Activated T-cell treated with anti-CD3 and anti-CD28 coated beads, Interleukin-2, amount 50 U/mL, for 72 hours (primary cell): ENCODE data around the gene PIR. TPM values are rescaled to one million over a fixed set of nuclear protein-coding genes. Genes with fewer than 3 reads are reported as not detected.

Experiments used
- ATAC-seq, 2 donors: fragments of 150-1000 bp; cut with Tn5 transposase; replicated peaks in 1 of 2; 2 replicates each; pipeline ENCODE4 v1.10.0; 2021; ENCODE audit warnings: moderate library complexity in 2 of 2, mild to moderate bottlenecking in 1 of 2
- DNase-seq, 2 donors: peaks; one replicate each; pipeline ENCODE4 v3.0.0; 2021 to 2022; ENCODE audit warnings: mixed read lengths in 1 of 2
- H3K27ac Mint-ChIP-seq: one replicate; pipeline ENCODE4 v1.8.0; 2022; ENCODE audit warnings: mild to moderate bottlenecking, moderate library complexity, mixed read lengths
- H3K27me3 Mint-ChIP-seq: one replicate; pipeline ENCODE4 v1.8.0; 2022; ENCODE audit warnings: low read depth, mixed read lengths
- H3K36me3 Mint-ChIP-seq, 2 donors: one replicate each; pipeline ENCODE4 v1.8.0; 2022; ENCODE audit warnings: mixed read lengths in 2 of 2, mild to moderate bottlenecking in 1 of 2; ENCODE audit not compliant: insufficient read depth in 2 of 2
- H3K4me1 Mint-ChIP-seq: one replicate; pipeline ENCODE4 v1.8.0; 2022; ENCODE audit warnings: low read depth, mixed read lengths
- H3K4me3 Mint-ChIP-seq, 2 donors: one replicate each; pipeline ENCODE4 v1.8.0; 2022; ENCODE audit warnings: mild to moderate bottlenecking in 2 of 2, mixed read lengths in 2 of 2, moderate library complexity in 2 of 2
- H3K9me3 Mint-ChIP-seq, 2 donors: one replicate each; pipeline ENCODE4 v1.8.0; 2022; ENCODE audit warnings: mixed read lengths in 2 of 2
- total RNA-seq, 2 donors: library from RNA; stranded (reverse); gene quantifications; one replicate each; pipeline ENCODE4 v1.2.3, GENCODE V29; 2022

PIR gene
- total RNA-seq, 2 donors from 2014 or later = 0.46 to 0.86 TPM

DNA sequence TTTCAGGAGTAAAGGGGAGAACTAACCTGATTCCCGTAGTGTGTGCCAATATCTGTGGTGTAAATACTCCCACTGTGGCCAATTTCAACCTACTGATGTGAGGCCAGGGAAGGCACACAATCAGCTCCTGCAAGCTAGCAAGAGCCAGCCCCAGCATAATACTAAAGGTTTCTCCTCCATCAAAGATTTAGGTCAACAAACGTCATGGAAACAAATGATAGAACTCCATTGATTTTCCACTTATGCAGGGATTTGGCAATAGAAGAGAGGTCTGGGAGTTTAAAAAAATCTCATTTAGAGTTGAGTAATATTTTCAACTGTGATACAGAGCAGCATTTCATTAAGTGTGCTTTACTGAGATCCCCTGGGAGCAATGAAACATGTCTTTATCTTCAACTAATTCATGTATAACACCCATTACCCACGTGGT is 93.2 kb downstream of the PIR start:
- ATAC-seq (no peak), DNase-seq (no peak)
- Mint-ChIP-seq H3K4me1 (no peaks in the 10 kb centered on the region), H3K27me3 (peaks cover 33% of the 10 kb centered on the region), H3K9me3 (no peaks in the 10 kb centered on the region), H3K4me3 (no peak overlapping the region), H3K36me3 (no peaks in the 10 kb centered on the region), H3K27ac (no peak overlapping the region)

DNA sequence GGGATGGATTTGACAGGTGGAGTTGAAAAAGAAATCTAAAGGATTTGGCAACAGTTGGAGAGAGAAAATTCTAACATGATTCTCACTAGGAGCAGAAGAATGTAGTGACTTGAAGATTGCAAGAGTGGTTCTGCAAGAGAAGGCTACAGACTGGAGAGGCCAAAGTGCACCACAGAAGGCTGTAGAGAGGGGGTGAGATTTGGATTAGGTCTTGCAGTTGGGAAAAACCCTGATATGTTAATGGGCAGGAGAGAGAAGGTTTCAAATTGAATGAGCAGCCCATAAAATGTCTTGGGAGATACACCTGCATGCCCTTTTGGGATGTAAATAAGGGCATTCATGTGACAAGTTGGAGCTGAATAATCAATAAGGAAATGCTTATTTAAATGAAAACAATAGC is 94.3 kb downstream of the PIR start:
- H3K4me1 Mint-ChIP-seq = no peaks in the 10 kb centered on the region
- H3K27ac Mint-ChIP-seq = no peak overlapping the region
- H3K36me3 Mint-ChIP-seq = no peaks in the 10 kb centered on the region
- DNase-seq (no peak), ATAC-seq (no peak)
- peaks cover 24% of the 10 kb centered on the region for H3K27me3 Mint-ChIP-seq
- no peaks in the 10 kb centered on the region for H3K9me3 Mint-ChIP-seq
- H3K4me3 Mint-ChIP-seq = no peak overlapping the region

DNA sequence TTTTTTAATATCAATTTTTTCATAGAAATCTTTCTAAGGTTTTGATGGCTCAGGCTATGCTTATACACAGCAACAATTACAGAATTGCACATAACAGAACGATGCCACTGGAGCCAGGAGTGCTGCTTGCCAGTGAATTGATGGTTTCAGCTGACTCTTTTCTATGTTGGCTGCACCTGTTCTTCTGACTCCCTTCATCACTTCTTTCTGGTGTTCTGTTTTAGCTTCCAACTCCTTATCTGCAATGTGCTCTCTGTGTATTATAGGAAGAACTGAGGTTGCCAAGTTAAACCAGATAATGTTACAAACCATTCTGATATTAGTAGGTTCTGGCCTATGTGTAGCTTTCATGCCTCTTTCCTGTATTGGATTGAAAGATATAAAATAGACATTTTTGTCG is 97.3 kb downstream of the PIR start:
- peaks cover 31% of the 10 kb centered on the region for H3K27me3 Mint-ChIP-seq
- no peak for ATAC-seq
- H3K36me3 Mint-ChIP-seq = no peaks in the 10 kb centered on the region
- no peaks in the 10 kb centered on the region for H3K9me3 Mint-ChIP-seq
- H3K27ac Mint-ChIP-seq = no peak overlapping the region
- H3K4me3 Mint-ChIP-seq = no peak overlapping the region
- H3K4me1 Mint-ChIP-seq = no peaks in the 10 kb centered on the region
- no peak for DNase-seq

DNA sequence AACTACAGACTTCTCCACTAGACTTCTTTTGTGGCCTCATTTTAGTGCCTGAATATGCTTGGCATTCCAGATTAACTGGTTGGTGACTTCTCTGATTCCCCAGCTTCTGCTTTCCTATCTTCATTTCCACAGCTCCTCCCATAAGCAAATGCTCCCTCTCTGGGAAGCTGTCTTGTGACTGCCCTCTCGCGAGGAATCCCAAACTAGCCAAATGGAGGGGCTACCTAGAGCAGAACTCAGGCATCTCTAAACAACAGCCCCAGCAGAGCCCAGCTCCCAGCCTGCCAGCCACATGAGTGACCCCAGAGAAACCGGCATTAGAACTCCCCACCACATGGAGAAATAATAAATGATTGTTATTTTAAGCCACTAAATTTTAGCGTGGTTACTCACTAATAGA is 101.3 kb downstream of the PIR start:
- DNase-seq (no peak), ATAC-seq (no peak)
- Mint-ChIP-seq H3K27me3 (peaks cover 26% of the 10 kb centered on the region), H3K27ac (no peak overlapping the region), H3K4me1 (no peaks in the 10 kb centered on the region), H3K4me3 (no peak overlapping the region), H3K9me3 (no peaks in the 10 kb centered on the region), H3K36me3 (no peaks in the 10 kb centered on the region)

DNA sequence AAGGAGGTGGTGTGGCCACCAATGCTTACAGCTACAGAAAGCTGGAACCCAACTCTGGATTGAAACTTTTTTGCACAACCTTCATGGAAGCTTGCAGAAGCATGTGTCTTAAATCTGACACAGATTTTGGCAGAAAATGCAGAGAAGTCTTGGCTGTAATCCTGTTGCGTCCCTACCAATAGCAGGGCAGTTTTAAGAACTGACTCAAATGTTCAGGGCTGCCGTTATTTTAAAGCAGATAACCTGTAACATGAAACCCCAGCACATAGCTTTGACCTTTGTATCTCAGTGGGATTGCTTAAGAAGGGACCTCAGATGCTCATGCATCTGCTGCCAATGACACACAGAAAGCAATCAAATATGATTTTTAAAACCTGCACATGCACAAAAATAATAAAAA is 108.8 kb downstream of the PIR start, which contains the start of gene VEGFD:
Gene VEGFD, minus strand, starts transcription at position 110 of the 400 bp plus-strand sequence. CDS start 467 bp downstream, outside the sequence.
- ATAC-seq = no peak
- Mint-ChIP-seq H3K9me3 (no peaks in the 10 kb centered on the region), H3K36me3 (no peaks in the 10 kb centered on the region), H3K27me3 (peaks cover 44% of the 10 kb centered on the region), H3K27ac (no peak within 1 kb of the TSS), H3K4me1 (no peaks in the 10 kb centered on the region), H3K4me3 (no peak within 1 kb of the TSS)
- DNase-seq = no peak

DNA sequence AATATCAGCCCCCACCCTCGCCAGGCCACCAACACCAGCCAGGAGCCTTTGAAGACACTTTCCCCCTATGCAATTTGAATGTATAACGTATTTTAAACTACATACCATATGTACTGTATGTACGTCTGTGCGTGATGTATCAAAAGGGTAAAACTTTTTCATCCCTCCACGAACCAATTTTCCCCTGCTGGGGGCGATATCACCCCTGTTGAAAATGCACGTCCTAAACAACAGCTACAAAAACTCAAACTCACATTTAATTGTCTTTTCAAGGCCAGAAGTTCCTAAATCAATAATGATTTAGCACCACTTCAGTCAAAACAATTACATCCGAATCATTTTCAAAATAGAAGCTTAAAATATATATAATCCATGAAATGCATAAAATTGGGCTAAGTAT is 110.3 kb downstream of the PIR start:
- no peak overlapping the region for H3K4me3 Mint-ChIP-seq
- no peak overlapping the region for H3K27ac Mint-ChIP-seq
- no peak for DNase-seq
- no peaks in the 10 kb centered on the region for H3K4me1 Mint-ChIP-seq
- ATAC-seq = no peak
- no peaks in the 10 kb centered on the region for H3K9me3 Mint-ChIP-seq
- H3K36me3 Mint-ChIP-seq = no peaks in the 10 kb centered on the region
- peaks cover 42% of the 10 kb centered on the region for H3K27me3 Mint-ChIP-seq

DNA sequence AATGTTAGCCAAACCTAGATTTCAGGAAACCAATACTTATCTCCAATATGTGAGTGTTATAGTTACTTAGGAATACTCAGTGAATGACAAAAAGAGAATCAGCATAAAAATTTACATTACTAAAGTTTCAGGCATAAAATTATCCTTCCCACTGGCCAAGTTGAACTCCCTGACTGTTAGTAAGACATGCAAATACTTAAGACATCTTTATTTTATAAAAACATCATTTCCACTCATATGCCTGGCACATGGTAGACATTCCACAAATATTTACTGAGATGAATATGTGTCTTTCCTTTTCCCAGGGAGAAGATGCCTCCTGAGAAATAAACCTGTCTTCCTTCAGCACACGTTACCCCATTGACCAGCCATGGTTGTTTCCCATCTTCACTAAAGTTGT is 116.2 kb downstream of the PIR start:
- DNase-seq = no peak
- H3K36me3 Mint-ChIP-seq = no peaks in the 10 kb centered on the region
- ATAC-seq = no peak
- H3K27ac Mint-ChIP-seq = no peak overlapping the region
- H3K4me1 Mint-ChIP-seq = no peaks in the 10 kb centered on the region
- H3K4me3 Mint-ChIP-seq = no peak overlapping the region
- H3K27me3 Mint-ChIP-seq = peaks cover 35% of the 10 kb centered on the region
- H3K9me3 Mint-ChIP-seq = no peaks in the 10 kb centered on the region

DNA sequence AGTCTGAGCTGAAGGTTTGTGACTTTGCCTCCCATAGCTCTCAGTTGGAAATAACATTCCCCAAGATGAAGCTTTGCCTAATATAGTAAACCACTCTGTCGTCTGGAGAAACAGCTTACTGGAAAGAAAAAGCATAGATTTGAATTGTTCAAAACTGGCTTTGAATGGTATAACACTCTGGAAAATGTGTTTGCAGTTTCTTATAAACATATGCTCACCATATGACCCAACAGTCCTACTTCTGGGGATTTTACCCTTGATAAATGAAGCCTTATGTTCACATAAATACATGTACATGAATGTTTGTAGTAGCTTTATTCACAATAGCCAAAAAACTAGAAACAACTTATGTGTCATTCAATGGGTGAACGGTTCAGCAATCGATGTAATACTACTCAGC is 119.2 kb downstream of the PIR start:
- DNase-seq = no peak
- no peaks in the 10 kb centered on the region for H3K36me3 Mint-ChIP-seq
- H3K4me1 Mint-ChIP-seq = no peaks in the 10 kb centered on the region
- no peak overlapping the region for H3K4me3 Mint-ChIP-seq
- no peak overlapping the region for H3K27ac Mint-ChIP-seq
- no peak for ATAC-seq
- peaks cover 30% of the 10 kb centered on the region for H3K27me3 Mint-ChIP-seq
- no peaks in the 10 kb centered on the region for H3K9me3 Mint-ChIP-seq

DNA sequence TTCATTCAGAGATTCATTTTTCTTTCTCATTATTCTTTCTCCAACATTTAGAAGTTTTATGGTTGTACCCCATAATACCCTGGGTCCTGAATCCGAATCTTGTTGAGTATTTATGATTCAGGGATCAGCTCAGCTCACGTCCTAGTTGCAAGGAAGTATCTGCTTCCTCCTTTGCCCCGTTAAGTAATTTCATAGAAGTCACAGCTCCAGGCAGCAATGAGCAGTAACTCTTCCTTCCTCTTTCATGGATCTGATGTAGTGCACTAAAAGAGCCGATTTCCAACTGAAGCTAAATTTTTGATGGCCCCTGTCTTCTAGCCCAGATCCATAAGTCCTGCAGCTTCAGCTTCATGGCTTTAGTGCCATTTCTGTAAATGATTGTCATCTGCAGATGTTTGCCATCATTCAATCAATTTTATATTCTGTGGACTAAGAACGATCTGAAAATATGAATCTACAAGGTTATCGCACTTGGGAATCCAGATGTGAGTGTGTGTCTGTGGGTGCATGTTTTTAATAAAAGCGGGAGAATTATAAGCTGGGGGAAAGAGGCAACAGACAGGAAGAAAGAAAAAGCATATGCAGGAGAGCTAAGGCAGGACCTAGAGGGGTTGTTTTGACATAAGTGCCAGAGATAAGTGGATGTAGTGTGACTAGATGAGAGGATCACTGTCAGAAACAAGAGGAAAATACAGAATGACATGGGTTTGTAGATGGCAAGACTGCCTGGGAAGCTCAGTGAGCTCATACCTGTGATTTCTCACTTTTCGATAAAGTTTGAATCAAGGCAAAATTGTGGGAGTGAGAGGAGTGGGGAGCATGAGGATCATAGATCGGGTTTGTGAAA is 126.4 kb downstream of the PIR start:
- Mint-ChIP-seq H3K4me3 (no peak overlapping the region), H3K27me3 (peaks cover 39% of the 10 kb centered on the region), H3K9me3 (no peaks in the 10 kb centered on the region), H3K27ac (no peak overlapping the region), H3K36me3 (no peaks in the 10 kb centered on the region), H3K4me1 (no peaks in the 10 kb centered on the region)
- ATAC-seq (no peak), DNase-seq (no peak)

DNA sequence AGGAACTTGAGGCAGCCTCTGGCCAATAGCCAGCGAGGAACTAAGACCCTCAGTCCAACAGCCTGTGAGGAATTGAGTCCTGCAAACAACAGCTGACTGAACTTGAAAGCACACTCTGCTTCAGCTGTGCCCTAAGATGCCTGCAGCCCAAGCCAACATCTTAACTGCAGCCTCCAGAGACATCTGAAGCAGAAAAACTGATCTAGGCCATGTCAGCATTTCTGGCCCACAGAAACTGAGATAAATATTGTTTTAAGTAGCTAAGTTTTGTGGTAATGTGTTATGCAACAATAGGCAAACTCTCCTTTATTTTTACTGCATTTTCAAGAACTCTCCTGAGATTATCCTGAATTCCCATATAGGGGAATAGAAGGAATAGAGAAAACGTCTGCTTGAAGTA is 133.4 kb downstream of the PIR start:
- Mint-ChIP-seq H3K4me1 (no peaks in the 10 kb centered on the region), H3K27ac (no peak overlapping the region), H3K36me3 (no peaks in the 10 kb centered on the region), H3K27me3 (peaks cover 34% of the 10 kb centered on the region), H3K4me3 (no peak overlapping the region), H3K9me3 (no peaks in the 10 kb centered on the region)
- ATAC-seq (no peak), DNase-seq (no peak)

DNA sequence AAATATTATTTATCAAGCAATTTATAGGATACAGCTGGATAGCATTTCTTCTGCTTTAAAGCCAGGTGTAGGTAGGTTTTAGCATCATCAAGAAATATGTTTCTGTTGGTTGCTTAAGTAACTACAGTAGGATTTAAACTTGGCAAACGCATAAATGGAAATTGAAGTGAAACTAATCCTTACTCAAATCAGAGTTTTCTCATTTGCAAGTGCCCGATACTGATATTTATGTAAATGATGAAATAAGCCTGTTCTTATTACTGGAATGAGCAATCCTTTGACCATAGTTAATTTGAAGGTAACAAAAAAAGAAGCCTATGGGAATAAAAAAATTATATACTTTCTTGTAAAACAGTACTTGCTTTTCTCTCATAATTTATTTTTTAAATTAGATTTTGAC is 134.6 kb downstream of the PIR start:
- no peak overlapping the region for H3K4me3 Mint-ChIP-seq
- ATAC-seq (no peak), DNase-seq (no peak)
- H3K36me3 Mint-ChIP-seq = no peaks in the 10 kb centered on the region
- peaks cover 26% of the 10 kb centered on the region for H3K27me3 Mint-ChIP-seq
- no peak overlapping the region for H3K27ac Mint-ChIP-seq
- H3K9me3 Mint-ChIP-seq = no peaks in the 10 kb centered on the region
- no peaks in the 10 kb centered on the region for H3K4me1 Mint-ChIP-seq

DNA sequence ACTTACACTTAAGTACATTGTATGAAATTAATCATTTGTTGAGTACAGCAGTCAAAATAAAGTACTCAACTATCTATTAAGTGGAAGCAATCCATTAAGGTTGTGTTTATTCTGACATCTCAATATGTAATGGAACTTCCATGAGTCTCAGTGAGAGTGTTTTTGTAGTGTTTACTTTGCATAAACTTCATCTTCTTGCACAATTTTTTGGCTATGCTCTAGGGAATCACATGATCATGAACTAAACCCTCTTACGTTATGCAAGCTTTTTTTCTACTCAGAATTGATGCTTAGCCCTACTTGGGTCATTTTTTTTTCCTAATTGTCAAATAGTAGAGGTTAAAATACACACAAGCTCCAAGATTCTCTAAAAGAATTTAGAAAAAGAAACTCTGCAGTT is 136.7 kb downstream of the PIR start:
- Mint-ChIP-seq H3K4me1 (no peaks in the 10 kb centered on the region), H3K27me3 (peaks cover 22% of the 10 kb centered on the region), H3K27ac (no peak overlapping the region), H3K4me3 (no peak overlapping the region), H3K36me3 (no peaks in the 10 kb centered on the region), H3K9me3 (no peaks in the 10 kb centered on the region)
- ATAC-seq (no peak), DNase-seq (no peak)

DNA sequence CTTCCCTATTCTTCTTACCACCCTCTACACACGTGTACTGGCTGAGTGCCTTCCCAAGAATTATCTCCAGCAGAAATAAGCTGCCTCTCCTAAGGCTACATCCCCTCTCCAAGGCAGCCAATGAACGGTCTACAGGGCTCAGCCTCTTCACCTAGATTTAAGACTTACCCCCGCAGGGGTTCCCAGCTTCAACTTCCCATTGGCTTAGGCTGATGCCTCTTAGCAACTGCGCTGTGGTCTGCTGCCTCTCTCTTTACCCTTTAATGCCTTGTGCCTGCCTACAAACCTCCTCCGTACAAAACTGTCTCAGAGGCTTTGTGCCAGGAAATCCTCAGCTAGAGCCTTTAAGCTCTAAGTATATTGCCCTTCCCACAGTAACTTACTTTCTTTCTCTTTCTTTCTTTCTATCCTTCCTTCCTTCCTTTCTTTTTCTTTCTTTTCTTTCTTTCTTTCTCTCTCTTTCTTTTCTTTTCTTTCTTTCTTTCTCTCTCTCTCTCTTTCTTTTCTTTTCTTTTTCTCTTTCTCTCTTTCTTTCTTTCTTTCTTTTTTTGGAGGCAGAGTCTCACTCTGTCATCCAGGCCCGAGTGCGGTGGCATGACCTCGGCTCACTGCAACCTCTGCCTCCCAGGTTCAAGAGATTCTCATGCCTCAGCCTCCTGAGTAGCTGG is 142.7 kb downstream of the PIR start:
- DNase-seq = no peak
- no peak overlapping the region for H3K4me3 Mint-ChIP-seq
- no peaks in the 10 kb centered on the region for H3K36me3 Mint-ChIP-seq
- H3K27me3 Mint-ChIP-seq = peaks cover 21% of the 10 kb centered on the region
- H3K27ac Mint-ChIP-seq = peak overlapping the region; percentile 80
- ATAC-seq = no peak
- H3K4me1 Mint-ChIP-seq = no peaks in the 10 kb centered on the region
- no peaks in the 10 kb centered on the region for H3K9me3 Mint-ChIP-seq
